ENCODE measurements around the gene SPDEF.

- TF ChIP-seq SMC3 (IDR thresholded peaks at IDR 0.05; ENCODE audit: borderline replicate concordance, low read length) (no peak), ETV6 (conservative IDR thresholded peaks at IDR 0.05 in 1 of 2, IDR thresholded peaks at IDR 0.05 in 1 of 2; ENCODE audit: borderline replicate concordance in 1 of 2, low read depth in 1 of 2) (no peak), POLR2AphosphoS2 (IDR thresholded peaks at IDR 0.05; ENCODE audit: low read depth, low read length) (no peak), EZH2 (IDR thresholded peaks at IDR 0.05; ENCODE audit: borderline replicate concordance, control insufficient read depth, low read depth, low read length) (no peak), CTCF (IDR thresholded peaks at IDR 0.05 in 2 of 3, conservative IDR thresholded peaks at IDR 0.05 in 1 of 3; ENCODE audit: control insufficient read depth in 2 of 3, extremely low read depth in 1 of 3, insufficient read depth in 1 of 3, low read depth in 3 of 3, low read length in 3 of 3) (no peak), NBN (IDR thresholded peaks at IDR 0.05) (no peak), RBBP5 (conservative IDR thresholded peaks at IDR 0.05) (no peak), RAD21 (IDR thresholded peaks at IDR 0.05; ENCODE audit: insufficient read depth, low read depth, low read length) (no peak), MYC (IDR thresholded peaks at IDR 0.05; ENCODE audit: insufficient read depth, insufficient read length, insufficient replicate concordance, low read length, severe bottlenecking) (no peak), NR2C2 (IDR thresholded peaks at IDR 0.05; ENCODE audit: borderline replicate concordance, control insufficient read depth, insufficient read length, low read depth) (no peak)
Measured at GRCh38 chr6:34562861-34563512, 6.9 kb upstream of the SPDEF start.

All from GM12878 (cell line).